ENCODE data around the gene CDADC1.
"Not testable (repeated sequence)": the region's sequence is repeated elsewhere in the genome, so short reads cannot be mapped to it uniquely, and the experiment has no call there.

CDADC1 gene

GRCh38 chr13:49240017-49240416, 7.7 kb upstream of the CDADC1 start:
- peak; percentile 61 for DNase-seq

DNA sequence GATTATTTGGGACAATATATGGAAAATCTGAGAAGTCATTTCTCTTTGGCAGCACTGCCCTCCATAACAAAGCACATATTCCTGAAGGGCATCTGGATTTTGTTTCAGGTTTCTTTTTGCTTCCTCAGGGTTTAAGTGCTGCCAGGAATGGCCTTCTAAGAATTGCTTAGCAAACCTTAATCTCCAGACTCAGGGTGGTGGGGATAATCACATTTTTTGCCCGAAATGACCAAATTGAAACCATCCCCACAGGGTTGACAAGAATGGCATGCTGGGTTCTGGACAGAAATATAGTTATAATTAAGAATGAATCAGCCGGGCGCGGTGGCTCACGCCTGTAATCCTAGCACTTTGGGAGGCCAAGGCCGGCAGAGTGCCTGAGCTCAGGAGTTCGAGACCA, 6.4 kb upstream of the CDADC1 start:
- no peak for DNase-seq

- DNase-seq, result no peak
Measured at GRCh38 chr13:49245101-49245500, 2.6 kb upstream of the CDADC1 start.

GRCh38 chr13:49246850-49247642, 679 bp upstream of the CDADC1 start:
- DNase-seq, result no peak

- peak; percentile 25 for DNase-seq
Measured at GRCh38 chr13:49248622-49249002, 887 bp downstream of the CDADC1 start.

DNA sequence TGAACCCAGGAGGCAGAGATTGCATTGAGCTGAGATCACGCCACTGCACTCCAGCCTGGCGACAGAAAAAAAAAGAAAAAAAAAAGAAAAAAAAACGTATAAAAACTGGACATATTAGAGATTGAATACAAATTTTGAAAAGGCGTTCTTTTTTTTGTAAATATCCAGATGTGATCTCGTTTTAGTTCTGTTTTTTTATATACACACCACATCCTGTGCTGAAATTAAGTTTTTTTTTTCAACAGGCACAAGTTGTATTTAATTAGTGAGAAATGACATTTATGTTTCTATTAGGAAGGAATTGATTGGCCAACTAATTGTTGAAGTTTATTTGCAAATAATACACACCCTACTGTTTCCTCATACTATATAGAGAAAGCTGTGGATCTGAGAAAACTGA, 3.6 kb downstream of the CDADC1 start:
- DNase-seq, result no peak

DNA sequence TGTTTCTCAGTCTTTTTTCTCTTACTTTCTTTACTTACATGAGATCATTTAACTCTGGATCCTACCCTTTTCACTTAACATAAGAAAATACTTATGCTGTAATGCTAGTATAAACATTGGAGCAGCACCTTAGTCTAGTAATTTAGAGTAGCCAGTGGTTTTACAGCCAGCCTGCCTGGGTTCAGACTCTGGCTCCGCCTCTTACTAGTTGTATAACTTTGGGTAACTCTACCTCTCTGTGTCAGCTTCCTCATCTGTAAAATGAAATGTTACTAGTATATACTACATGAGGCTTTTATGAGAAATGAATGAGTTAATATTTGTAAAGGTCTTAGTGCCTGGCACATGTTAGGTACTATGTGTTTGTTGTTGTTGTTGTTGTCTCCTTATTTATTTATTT, 5.6 kb downstream of the CDADC1 start:
- no peak for DNase-seq

DNA sequence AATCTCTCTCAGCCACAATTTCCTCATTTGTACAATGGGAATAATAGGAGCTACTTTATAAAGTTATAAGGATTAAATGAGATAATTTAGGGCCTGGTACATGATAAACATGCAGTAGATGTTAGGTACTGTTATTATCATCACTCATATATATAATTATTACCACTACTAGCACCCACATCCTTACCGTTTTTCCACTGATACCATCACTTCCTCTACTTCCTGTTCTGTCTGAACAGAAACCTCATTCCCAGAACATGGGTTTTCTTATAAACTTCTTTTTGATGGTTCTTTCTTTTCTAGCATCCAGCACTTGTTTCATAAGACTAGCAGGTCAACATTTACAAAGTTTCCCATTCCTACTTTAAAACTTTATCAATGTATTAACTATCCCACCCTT, 6.3 kb downstream of the CDADC1 start:
- peak; percentile 31 for DNase-seq

DNA sequence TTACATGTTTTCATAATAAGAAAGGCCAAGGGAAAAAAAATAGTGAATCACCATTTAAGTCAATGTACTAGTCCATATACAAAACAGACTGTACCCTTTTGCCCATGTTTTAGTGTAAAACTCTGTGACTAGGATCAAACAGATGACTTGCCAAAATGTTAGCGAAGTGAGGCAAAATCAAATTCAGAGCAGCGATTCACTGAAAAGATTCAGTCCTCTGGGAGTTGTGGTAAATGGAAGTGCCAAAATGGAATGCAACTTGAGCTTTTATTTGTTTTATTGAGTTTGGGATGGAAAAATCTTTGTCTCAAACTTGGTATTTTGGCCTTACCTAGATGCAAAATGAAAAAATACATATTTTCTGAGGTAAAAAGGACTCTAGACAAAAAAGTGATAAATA, 9.1 kb downstream of the CDADC1 start:
- no peak for DNase-seq

DNA sequence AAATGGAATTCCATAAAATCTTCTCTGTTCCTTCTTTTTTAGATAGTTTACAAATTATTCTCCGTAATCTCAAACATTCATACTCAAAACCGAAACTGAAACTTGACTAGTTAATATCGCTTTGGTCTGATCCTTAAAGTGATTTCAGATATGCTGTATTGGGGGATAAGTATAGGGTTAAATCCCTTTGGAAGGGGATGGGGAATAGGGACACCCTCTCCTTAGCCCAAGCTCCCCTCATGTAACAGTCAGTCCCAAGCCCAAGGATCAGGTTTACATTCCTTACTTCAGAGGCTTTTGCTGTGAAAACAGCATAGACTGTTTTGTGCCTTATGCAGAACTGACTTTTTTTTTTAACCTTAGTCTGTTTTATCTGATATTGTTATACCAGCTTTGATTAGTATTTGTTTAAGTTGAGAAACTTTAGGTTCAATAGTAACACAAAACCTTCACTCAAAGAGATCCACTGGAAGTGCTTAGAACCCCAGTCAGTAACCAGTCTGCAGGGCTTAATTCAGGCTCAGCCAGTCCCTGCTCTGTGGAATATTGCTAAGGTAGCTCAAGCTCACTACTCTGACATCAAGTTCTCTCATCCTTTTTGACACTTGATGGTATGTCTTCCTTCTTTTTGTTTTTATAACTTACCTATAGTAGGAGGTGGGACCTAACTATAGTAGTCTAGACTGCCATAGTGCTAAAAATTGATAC, 10.5 kb downstream of the CDADC1 start:
- peak; percentile 39 for DNase-seq

DNA sequence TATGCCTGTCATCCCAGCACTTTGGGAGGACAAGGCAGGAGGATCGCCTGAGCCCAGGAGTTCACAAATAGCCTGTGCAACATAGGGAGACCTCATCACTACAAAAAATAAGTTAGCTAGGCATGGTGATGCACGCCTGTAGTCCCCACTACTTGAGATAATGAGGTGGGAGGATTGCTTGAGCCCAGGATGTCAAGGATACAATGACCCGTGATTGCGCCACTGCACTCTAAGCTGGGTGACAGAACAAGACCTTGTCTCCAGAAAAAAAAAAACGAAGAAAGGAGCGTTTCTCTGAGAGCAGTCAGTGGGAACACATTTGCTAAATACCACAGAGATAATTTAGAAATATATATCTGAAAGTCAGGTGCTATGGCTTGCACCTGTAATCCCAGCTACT, 11.9 kb downstream of the CDADC1 start:
- DNase-seq, result no peak

- no peak for DNase-seq
Measured at GRCh38 chr13:49262634-49263033, 14.9 kb downstream of the CDADC1 start.

GRCh38 chr13:49265822-49266221, 18.1 kb downstream of the CDADC1 start:
- DNase-seq, result no peak

GRCh38 chr13:49271264-49271663, 23.5 kb downstream of the CDADC1 start:
- DNase-seq, result no peak

DNA sequence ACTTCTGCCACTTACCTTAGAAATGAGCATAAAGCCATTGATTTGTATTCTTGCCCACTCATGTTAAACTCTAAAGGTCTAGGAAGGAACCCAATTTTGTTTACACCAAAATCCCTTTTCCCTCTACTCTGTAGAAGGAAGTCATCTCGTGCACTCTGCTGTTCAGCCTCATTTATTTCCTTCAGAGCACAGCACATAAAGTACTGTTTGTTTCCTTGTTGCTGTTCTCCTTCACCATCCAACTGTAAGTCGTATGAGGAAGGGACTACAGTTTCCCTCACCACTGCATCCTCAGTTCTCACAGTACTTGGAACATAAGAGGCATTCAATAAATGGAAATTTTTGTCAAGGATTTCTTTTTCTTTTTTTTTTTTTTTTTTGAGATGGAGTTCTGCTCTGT, 24.6 kb downstream of the CDADC1 start:
- DNase-seq, result no peak

- DNase-seq, result no peak
Measured at GRCh38 chr13:49278211-49278610, 30.5 kb downstream of the CDADC1 start.

- DNase-seq, result no peak
Measured at GRCh38 chr13:49279112-49279511, 31.4 kb downstream of the CDADC1 start.

DNA sequence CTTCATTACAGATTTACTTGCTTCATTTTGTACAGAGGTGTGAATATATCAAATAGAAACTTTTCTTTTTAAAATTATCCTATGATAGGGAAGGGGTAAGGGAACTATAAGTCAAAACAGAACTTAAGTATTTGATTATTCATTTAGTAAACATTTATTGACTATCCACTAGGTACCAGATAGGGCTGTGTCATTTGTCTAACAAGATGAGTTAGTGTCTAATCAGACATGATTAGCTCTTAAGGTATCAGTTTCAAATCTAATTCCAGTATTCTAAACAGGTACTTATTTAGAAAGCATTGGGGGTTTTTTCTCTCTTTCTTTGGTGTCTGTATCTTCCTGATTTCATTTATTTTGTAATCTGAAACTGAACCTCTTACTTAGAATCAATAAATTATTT, 32.2 kb downstream of the CDADC1 start:
- no peak for DNase-seq

DNA sequence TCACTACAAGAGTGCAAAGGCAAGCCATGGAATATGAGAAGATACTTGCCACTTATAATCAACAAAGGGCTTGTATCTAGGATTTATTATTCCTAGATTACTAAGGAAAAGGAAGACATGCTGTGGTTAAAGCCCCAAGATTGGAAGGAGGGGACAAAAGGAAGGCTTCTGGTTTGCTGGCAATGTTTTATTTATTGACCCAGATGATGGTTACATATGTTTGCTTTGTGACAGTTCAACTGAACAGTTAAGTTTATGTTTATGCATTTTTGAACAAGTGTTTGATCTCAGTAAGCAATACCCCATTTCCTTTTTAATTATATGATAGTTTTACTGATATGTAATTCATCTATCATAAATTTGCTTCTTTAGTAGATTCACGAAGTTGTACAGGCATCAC, 40.3 kb downstream of the CDADC1 start:
- DNase-seq, result no peak

- no peak for DNase-seq
Measured at GRCh38 chr13:49288458-49288857, 40.7 kb downstream of the CDADC1 start.

DNA sequence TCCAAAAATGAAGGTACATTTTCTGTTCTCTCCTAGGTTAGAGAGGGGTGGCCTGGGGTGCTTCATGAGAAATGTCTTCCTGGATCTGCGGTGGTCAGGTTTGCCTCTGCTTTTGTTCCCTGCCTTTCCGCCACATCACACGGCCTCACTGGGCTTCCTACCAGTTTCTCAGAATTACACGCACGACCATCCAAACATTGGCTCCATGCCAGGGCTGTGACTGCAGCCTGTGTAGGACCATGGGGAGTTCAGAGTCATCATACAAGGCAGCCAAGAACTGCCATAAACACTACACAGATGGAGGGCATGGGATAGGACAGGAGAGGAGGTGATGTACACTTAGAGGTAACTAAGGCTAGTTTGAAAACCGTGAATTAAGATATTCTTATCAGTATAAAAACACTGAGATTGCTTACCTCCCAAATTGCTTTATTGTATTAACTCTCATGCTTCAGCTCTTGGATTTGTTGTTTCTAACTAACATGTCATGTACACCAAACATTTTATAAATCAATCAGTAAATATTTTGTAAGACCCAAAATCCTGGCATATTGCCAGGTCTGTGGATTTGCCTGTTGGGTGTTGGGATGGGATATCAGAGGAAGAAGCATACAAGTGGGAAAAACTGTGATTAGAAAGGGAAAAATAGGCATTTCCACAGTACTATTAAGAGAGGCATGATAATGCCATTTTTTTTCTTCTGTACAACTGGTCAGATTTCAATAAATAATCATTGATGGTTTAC, 45.2 kb downstream of the CDADC1 start:
- DNase-seq, result no peak

GRCh38 chr13:49294723-49295122, 47.0 kb downstream of the CDADC1 start:
- not testable (repeated sequence) for DNase-seq

- DNase-seq, result no peak
Measured at GRCh38 chr13:49295244-49295643, 47.5 kb downstream of the CDADC1 start.

- DNase-seq, result no peak
Measured at GRCh38 chr13:49296659-49297058, 48.9 kb downstream of the CDADC1 start.
